Transverse colon (tissue), 4 donors: ENCODE results near the gene CRYBG2.

ENCODE experiments used
- CTCF ChIP-seq, 5 experiments: fragments of 200-600 bp in 3 of 5; fragments of 450-650 bp in 2 of 5; sonication (generic) in 3 of 5; IDR thresholded peaks; 1 replicate in 2 of 5; 2 replicates in 3 of 5; pipeline ENCODE4 v1.5.1; 2016 to 2017; ENCODE audit warnings: antibody characterized with exemption in 5 of 5, inconsistent platforms in 3 of 5, mild to moderate bottlenecking in 2 of 5, moderate library complexity in 1 of 5
- EP300 ChIP-seq: sonication (generic); formaldehyde crosslinking; IDR thresholded peaks from one replicate; pipeline ENCODE4 v1.6.1; 2017; ENCODE audit warnings: antibody characterized with exemption, low read depth
- POLR2A ChIP-seq: fragments of 450-650 bp; IDR thresholded peaks from one replicate; pipeline ENCODE4 v1.6.1; 2016; ENCODE audit warnings: antibody characterized with exemption, mild to moderate bottlenecking, moderate library complexity
- POLR2AphosphoS5 ChIP-seq, 3 donors: sonication (generic); formaldehyde crosslinking; IDR thresholded peaks; one replicate each; pipeline ENCODE4 v1.6.1; 2016; ENCODE audit warnings: antibody characterized with exemption in 3 of 3

GRCh38 chr1:26284597-26285347, 69.2 kb downstream of the CRYBG2 start:
- TF ChIP-seq CTCF (IDR thresholded peaks at IDR 0.05) (peak; percentile 72 to 85 (median 84)), POLR2A (peak; percentile 26), POLR2AphosphoS5 (IDR thresholded peaks at IDR 0.05) (peak in 1 of 3 donors; percentile 29), EP300 (no peak)
